GM12878 (cell line): ENCODE measurements around the gene ALDH3B2. TPM values are rescaled to one million over a fixed set of nuclear protein-coding genes. Genes with fewer than 3 reads are reported as not detected.

ENCODE experiments used
- HSF1 ChIP-seq: fragments of 150-350 bp; IDR thresholded peaks from 2 replicates; pipeline ENCODE4 v1.6.1; 2014; ENCODE audit warnings: mild to moderate bottlenecking, low read depth, low read length
- ZBED1 ChIP-seq: IDR thresholded peaks from 2 replicates; pipeline ENCODE4 v1.6.1; 2016; ENCODE audit warnings: borderline replicate concordance
- ZNF592 ChIP-seq: fragments of 450-650 bp; IDR thresholded peaks from 2 replicates; pipeline ENCODE4 v1.6.1; 2017; ENCODE audit warnings: mild to moderate bottlenecking, moderate library complexity
- ZNF687 ChIP-seq: fragments of 450-650 bp; IDR thresholded peaks from 2 replicates; pipeline ENCODE4 v1.6.1; 2017; ENCODE audit warnings: mild to moderate bottlenecking, moderate library complexity
- polyA plus RNA-seq, 11 experiments: library from polyadenylated mRNA; depleted of rRNA in 4 of 11; unstranded in 6 of 11; stranded (reverse) in 5 of 11; fragments of >200 nt; fragmentation: Nextera tagmentation in 4 of 11; fragmentation: Illumina TruSeq in 1 of 11; extraction: Ambion mirVana in 4 of 11; extraction: Trizol in 1 of 11; gene quantifications; 1 replicate in 1 of 11; 2 replicates in 10 of 11; pipeline versions ENCODE4 v1.2.1 to v1.2.3, GENCODE V29; 2011 to 2016; ENCODE audit warnings: inconsistent platforms in 2 of 11, missing spikeins in 2 of 11, low read depth in 1 of 11
- total RNA-seq, 4 experiments: library from RNA; depleted of rRNA in 3 of 4; stranded (reverse); fragments of >200 nt in 3 of 4; fragmentation: Illumina TruSeq in 1 of 4; extraction: Trizol in 1 of 4; gene quantifications; 2 replicates each; pipeline versions ENCODE4 v1.2.1 to v1.2.3, GENCODE V29; 2013 to 2021

ALDH3B2 gene
- total and polyA plus RNA-seq, 10 of the 15 experiments (the other 5 are each of a cell fraction or from before 2014, with no cell fraction given): 0.09 to 0.17 TPM; not detected in 8

GRCh38 chr11:67635231-67635521, 39.2 kb downstream of the ALDH3B2 start (continued):
- TF ChIP-seq ZNF687 (no peak), ZNF592 (no peak), HSF1 (no peak), ZBED1 (no peak)
